HG02588 (cell line): Measurements from ENCODE around the gene SH3RF3.

Source experiments
- ATAC-seq: cut with Tn5 transposase; IDR thresholded peaks from one replicate; pipeline ENCODE4 v1.9.1; 2021; ENCODE audit warnings: mild to moderate bottlenecking, moderate library complexity; ENCODE audit not compliant: unreplicated experiment

The SH3RF3 gene

GRCh38 chr2:109176928-109177327 is 47.9 kb downstream of the SH3RF3 start:
- no peak for ATAC-seq

DNA sequence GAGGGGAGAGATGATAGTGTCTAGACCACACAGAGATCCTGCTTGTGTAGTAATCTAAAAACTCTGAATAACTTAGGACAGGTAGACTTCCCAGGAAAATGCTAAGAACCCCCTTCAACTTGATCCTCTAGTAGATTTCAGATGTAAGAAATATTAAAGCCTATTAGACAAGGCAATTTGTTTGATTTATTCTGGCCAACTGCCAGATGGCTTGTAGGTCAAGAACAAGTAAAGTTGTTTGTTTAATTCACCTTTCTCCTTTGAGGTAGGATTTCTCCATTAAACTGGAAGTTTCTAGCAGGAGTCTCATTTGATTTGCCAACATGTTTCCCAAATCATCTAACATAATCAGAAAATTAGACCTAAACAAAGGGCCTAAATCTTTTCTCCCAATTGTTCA is 48.6 kb downstream of the SH3RF3 start:
- ATAC-seq: no peak

- no peak for ATAC-seq
Observed at GRCh38 chr2:109178968-109179367, 50.0 kb downstream of the SH3RF3 start.

DNA sequence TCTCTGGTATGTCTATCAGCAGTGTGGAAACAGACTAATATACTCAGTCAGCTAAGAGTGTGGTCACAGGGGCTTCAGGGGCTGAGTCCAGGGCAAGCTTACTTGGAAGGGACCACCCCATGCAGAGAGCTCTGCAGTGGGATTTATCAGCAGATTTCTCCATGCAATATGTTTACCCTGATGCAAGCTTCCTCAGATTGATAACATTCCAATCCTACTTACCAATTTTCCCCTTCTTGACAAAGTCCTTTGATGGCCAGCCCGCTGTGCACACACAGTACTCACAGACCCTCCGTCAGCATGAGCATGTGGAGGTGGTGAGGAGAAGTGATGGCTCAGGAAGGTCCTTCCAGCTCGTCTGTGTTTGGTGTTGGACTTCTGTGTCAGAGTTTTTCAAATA is 51.8 kb downstream of the SH3RF3 start:
- ATAC-seq: no peak

DNA sequence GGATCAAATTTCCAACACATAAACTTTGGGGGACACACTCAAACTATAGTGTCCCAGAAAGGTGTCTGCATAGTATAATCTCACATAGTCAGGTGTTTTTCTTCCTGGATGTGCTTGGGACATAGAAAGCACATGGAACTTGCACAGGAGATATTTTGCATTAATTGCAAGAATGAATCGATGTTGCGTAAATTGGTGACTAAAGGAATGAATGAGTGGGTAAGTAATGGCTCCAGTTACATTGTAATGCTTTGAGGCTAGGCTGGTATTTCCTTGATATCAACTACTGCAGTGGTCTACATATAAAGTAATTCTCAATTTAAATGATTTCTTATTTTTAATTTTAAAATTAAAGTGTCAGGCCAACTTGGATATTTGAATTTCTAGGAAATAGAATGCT is 53.4 kb downstream of the SH3RF3 start:
- no peak for ATAC-seq

DNA sequence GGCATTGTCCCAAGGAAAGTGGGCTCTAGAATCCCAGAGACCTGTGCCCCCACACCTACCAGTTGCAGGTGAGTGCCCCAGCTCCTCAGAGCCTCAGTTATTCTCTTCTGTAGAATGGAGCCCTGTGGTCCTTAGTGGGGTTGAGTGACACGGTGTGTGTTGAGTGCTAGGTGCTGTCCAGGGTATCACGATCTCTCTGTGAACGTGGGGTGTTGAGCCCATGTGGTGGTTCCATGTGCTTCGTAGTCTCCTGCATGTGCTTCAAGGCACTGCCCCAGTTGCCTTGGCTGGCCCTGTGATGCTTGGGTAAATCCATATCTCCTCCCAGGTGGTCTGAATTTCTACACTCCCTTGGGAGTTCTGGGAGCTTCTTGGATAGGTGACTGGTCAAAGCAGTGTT is 54.9 kb downstream of the SH3RF3 start:
- no peak for ATAC-seq

DNA sequence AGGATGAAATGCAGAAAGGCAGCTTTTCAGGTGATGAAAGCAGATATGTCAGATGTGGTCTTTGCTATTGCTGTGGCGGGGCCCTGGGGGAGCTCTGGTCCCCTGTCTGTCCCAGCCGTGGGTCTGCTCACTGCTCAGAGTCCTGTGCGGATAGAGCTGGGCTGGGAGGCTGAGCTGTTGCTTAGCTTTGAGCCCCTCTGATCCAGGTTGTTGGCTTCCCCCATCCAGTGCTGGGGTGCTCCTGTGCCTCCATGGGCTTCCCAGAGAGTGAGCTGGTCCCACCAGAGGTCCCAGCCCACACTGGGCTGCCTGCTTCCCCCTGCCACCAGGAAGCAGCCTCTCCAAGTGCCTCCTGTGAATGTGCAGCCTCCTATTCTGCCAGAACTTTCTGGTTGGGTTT is 55.4 kb downstream of the SH3RF3 start:
- ATAC-seq: no peak

- ATAC-seq: no peak
Observed at GRCh38 chr2:109185338-109185737, 56.3 kb downstream of the SH3RF3 start.

GRCh38 chr2:109185821-109186570 is 57.0 kb downstream of the SH3RF3 start:
- ATAC-seq: no peak

- no peak for ATAC-seq
Observed at GRCh38 chr2:109186656-109187250, 57.7 kb downstream of the SH3RF3 start.

DNA sequence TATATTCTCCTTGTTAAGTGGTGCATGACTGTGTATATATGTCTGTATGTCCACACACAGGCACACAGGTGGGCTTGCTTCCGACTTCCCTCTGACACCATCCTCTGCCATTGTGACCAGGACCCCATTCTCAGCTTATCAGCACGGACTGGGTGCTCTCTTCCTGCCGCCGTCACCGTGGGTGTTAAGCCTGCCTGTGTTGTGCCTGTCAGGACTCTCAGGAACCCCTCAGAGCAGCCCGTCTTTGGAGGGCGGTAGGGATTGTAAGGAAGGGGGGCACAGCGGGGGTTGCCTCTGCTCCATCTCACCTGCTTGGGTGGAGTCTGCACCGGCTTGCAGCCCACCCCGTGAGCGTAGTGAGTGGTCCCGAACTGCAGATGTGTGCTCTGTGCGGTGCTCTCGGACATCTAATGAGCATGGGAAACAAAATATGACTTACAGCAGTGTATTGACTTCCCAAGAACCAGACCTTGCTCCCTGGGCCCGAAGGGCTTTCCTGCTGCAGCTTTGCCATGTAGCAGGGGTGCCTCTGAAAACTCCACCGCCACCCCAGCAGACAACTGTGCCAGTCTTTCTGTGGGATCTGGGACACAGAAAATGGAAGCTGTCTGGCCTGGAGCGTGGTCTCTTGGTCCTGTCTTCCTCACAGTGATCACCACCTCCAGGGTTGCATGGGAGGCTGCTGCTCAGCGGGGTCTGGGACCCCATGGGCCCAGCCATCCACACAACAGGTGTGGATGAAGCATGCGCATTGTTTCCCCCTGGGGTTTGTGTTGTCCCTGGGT is 58.9 kb downstream of the SH3RF3 start:
- no peak for ATAC-seq

DNA sequence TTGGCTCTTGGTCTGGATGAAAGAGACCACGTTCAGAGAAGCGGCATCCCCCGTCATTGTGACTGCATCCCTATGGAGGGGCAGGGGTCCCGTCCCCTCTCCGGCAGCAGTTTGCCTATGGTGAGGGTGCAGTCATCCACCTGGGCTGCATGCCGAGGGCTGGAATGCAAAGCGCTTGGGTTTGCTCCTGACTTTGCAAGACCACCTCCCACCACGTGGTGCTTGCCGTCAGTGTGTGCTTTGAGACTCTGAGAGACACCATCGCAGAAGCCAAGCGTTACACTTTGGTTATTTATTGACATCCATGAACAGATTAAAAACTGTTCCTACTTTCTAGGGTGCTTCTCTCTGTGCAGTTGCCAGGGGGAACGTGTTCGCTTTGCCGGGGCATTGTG is 59.5 kb downstream of the SH3RF3 start:
- no peak for ATAC-seq

DNA sequence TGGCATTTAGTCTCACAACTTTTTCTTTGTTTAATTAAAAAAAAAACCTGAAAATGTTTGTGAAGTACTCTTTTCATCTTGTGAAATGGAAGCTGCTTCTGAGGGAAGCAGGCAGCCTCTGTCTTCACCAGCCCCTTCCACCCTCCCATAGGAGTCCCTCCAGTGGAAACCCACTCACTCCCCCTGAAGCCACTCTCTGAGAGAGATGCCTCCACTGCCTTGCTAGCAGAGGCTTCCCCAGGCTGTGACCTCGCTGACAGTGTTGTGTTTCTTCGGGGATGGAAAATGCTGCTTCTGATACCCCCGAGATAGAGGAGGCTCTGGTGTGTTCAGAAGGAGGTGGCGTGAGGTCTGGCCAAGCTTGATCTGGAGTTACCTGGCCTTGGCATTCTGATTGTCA is 59.9 kb downstream of the SH3RF3 start:
- ATAC-seq: no peak

- no peak for ATAC-seq
Observed at GRCh38 chr2:109189751-109190150, 60.7 kb downstream of the SH3RF3 start.

- ATAC-seq: no peak
Observed at GRCh38 chr2:109193807-109194619, 65.0 kb downstream of the SH3RF3 start.

DNA sequence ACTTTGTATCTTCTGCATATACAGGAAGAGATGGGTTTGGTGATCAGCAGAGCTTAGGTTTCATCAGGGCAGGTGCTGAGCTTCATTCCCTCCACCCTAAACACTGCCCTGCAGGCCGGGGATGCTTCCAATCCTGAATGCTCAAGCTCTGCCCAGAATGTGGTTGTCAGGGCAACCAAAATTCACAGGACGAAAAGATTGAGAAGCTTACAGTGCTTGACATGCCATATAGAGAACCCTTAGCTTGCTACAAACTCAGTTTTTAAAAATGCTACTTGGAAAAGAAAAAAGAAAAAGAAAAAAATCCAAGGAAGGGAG is 65.6 kb downstream of the SH3RF3 start:
- ATAC-seq: no peak

DNA sequence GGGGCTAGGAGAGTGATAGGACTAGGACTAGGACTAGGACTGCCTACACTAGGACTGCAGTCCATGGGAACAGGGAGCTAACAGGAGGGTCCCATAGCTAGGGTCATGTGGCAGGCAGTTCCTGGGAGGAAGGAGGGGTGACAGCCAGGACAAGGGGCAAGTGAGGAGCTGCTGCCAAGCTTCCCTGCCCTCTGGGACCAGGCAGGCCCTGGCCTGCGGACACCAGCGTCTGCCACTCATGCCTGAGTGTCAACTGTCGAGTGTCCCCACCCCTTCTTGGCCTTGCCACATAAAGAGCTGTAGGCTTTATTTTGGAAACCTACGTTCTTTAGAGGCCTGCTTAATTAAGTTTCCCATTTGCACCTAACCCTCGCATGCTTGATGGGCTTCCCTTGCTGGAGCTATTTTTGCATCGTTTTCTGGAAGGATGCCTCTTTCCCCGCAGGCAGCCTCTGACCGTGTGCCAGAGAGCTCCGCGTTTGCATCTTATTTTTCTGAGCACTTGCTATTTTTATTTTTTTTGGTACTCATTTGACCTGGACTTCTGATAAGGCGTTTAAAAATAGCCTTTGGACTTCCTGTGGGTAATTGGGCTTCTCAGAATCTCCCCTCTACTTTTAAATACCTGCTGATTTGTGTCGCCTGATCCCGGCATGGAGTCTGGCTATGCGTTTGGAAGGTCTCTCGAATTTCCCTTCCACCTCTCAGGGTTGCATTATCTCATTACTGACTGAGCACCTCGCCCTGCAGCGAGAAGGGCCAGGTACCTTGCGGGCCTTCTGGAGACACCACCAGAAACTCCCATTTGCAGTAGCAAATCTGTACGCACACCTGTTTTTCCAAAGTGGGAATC is 66.4 kb downstream of the SH3RF3 start:
- no peak for ATAC-seq

GRCh38 chr2:109196081-109196875 is 67.3 kb downstream of the SH3RF3 start:
- no peak for ATAC-seq
